GM19455 (cell line): ENCODE data around the gene CMTM5.
"Not testable (repeated sequence)": the region's sequence is repeated elsewhere in the genome, so short reads cannot be mapped to it uniquely, and the experiment has no call there.

Experiments
- ATAC-seq: cut with Tn5 transposase; IDR thresholded peaks from one replicate; pipeline ENCODE4 v1.9.1; 2021; ENCODE audit not compliant: unreplicated experiment

CMTM5 gene

GRCh38 chr14:23396126-23396525 is 19.3 kb downstream of the CMTM5 start:
- no peak for ATAC-seq

DNA sequence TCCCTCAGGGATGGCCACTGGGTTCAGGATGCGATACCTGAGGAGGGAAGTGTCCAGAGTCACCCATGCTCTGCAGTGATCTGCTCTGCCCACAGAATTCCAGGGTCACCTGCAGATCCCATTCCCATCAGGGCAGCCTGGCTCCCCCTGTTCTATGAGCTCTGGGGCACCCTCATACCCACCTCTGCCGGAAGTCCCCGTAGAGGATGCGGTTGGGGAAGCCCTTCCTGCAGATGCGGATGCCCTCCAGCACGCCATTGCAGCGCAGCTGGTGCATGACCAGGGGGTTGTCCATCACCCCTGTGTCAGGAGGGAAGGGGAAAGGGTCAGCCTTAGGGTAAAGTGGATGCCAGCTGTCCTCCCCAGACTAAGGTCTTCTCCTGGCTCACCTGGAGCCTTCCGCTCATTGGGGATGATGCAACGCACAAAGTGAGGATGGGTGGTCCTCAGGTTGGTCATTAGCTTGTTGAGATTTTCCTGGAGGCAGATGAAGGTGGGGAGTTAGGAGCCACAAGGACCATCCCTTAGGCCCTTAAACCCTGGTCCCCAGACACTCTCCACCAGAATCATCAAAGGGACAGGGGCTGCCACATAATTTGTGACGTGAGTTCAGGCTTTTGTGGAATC is 20.0 kb downstream of the CMTM5 start:
- ATAC-seq: no peak

- no peak for ATAC-seq
These were observed 21.5 kb downstream of the CMTM5 start for GRCh38 chr14:23398348-23398747.

- no peak for ATAC-seq
These were observed 22.3 kb downstream of the CMTM5 start for GRCh38 chr14:23399136-23399535.

- ATAC-seq: no peak
These were observed 22.7 kb downstream of the CMTM5 start for GRCh38 chr14:23399591-23399990.

DNA sequence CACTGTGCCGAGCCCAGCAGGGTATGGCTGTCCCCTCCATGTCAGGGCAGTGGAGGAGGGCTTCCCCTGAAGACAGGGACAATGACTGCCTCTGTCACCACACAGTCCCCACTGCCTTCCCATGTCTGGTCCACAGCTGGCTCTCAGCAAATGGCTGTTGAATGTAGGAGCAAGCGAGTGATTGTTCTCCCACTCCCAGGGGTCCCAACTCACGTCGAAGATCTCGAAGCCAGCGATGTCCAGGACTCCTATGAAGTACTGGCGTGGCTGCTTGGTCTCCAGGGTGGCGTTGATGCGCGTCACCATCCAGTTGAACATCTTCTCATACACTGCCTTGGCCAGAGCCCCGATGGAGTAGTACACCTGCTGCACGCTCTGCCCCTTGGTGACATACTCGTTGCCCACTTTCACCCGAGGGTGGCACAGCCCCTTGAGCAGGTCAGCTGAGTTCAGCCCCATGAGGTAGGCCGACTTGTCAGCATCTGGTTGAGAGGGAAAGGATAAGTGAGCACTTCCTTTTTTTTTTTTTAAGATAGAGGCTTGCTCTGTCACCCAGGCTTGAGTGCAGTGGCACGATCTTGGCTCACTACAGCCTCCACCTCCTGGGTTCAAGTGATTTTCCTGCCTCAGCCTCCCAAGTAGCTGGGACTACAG is 23.8 kb downstream of the CMTM5 start:
- ATAC-seq: not testable (repeated sequence)

GRCh38 chr14:23401291-23401690 is 24.4 kb downstream of the CMTM5 start:
- no peak for ATAC-seq

- no peak for ATAC-seq
These were observed 25.7 kb downstream of the CMTM5 start for GRCh38 chr14:23402296-23403138.

DNA sequence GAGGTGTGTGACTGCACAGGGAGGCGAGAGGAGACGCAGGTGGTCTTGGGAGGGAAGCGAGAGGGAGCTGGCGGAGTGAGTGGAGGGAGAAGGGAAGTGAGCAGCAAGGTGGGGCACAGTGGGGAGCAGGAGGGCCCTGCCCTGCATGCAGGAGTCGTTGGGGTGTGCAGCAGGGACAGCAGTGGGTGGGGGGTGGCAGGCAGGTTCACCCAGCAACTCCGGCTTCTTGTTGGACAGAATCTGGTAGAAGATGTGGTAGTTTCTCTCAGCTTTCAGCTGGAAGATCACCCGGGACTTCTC is 26.2 kb downstream of the CMTM5 start:
- ATAC-seq: no peak

DNA sequence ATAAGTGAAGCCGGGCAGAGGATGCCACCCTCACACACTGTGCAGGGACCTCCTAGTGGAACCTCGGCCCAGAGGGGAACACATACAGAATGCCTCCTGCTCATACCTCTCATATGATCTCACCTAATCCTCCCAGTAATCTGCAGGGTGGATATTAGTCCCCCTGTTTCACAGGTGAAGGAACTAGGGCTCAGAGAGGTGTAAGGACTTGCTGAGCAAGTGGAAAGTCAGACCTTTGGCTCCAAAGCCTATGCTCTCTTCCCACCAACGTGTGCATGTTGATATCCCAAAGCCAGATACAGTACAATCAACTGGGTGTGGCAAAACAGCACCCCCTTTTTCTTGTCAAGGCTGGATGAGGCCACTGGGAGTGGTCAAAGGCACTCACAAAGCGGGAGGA is 27.1 kb downstream of the CMTM5 start:
- ATAC-seq: no peak

- no peak for ATAC-seq
These were observed 27.6 kb downstream of the CMTM5 start for GRCh38 chr14:23404331-23404900.

DNA sequence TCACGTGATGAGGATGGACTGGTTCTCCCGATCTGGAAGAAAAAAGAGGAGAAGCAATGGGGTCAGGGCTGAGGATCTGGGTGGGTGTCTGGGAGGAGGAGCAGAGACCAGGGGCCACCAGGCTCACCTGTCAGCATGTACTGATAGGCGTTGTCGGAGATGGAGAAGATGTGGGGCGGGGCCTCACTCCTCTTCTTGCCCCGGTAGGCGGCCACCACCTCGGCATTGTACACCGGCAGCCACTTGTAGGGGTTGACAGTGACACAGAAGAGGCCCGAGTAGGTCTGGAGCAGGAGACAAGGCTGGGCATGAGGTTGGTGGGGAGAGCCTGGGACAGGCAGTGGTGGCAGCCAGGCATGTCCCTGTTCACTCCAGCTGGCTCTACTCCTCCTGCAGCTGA is 28.2 kb downstream of the CMTM5 start:
- ATAC-seq: no peak

- no peak for ATAC-seq
These were observed 28.7 kb downstream of the CMTM5 start for GRCh38 chr14:23405516-23406025.

- ATAC-seq: no peak
These were observed 29.4 kb downstream of the CMTM5 start for GRCh38 chr14:23406244-23406643.

- no peak for ATAC-seq
These were observed 30.0 kb downstream of the CMTM5 start for GRCh38 chr14:23406725-23407355.

GRCh38 chr14:23407516-23408306 is 30.9 kb downstream of the CMTM5 start, which contains the start of gene MYH6:
TSS of gene MYH6 (minus strand) at chr14:23408273. CDS start at chr14:23407223, 1,050 bp downstream.
- no peak for ATAC-seq

GRCh38 chr14:23408307-23408630 is 31.4 kb downstream of the CMTM5 start:
- ATAC-seq: no peak

GRCh38 chr14:23409475-23409874 is 32.6 kb downstream of the CMTM5 start:
- no peak for ATAC-seq

GRCh38 chr14:23409966-23410635 is 33.3 kb downstream of the CMTM5 start:
- ATAC-seq: no peak
